HCEC 1CT (cell line): Measurements from ENCODE around the gene NOL4L.
A peak's percentile ranks its signal among the peaks of the same experiment; 100 is the strongest.

Experiments
- DNase-seq: peaks from one replicate; pipeline ENCODE4 v3.0.0-alpha.2; 2017

Gene NOL4L

GRCh38 chr20:32521780-32522525 lies 63.2 kb downstream of the NOL4L start:
- DNase-seq: peak; percentile 36

GRCh38 chr20:32520927-32521203 lies 64.3 kb downstream of the NOL4L start:
- DNase-seq: no peak

GRCh38 chr20:32519381-32519730 lies 65.8 kb downstream of the NOL4L start:
- no peak for DNase-seq

GRCh38 chr20:32518593-32519380 lies 66.3 kb downstream of the NOL4L start:
- no peak for DNase-seq

- DNase-seq: no peak
Observed at GRCh38 chr20:32517914-32518592, 67.1 kb downstream of the NOL4L start.

- no peak for DNase-seq
Observed at GRCh38 chr20:32517518-32517873, 67.6 kb downstream of the NOL4L start.

- DNase-seq: no peak
Observed at GRCh38 chr20:32516583-32517517, 68.3 kb downstream of the NOL4L start.

- no peak for DNase-seq
Observed at GRCh38 chr20:32515631-32516101, 69.5 kb downstream of the NOL4L start.

- no peak for DNase-seq
Observed at GRCh38 chr20:32514760-32515159, 70.4 kb downstream of the NOL4L start.

GRCh38 chr20:32513031-32513866 lies 71.9 kb downstream of the NOL4L start:
- DNase-seq: no peak

GRCh38 chr20:32512047-32512385 lies 73.1 kb downstream of the NOL4L start:
- DNase-seq: no peak

- DNase-seq: no peak
Observed at GRCh38 chr20:32511358-32512046, 73.6 kb downstream of the NOL4L start.

GRCh38 chr20:32510601-32511357 lies 74.4 kb downstream of the NOL4L start:
- no peak for DNase-seq

GRCh38 chr20:32510120-32510600 lies 75.0 kb downstream of the NOL4L start:
- no peak for DNase-seq

GRCh38 chr20:32509639-32510066 lies 75.5 kb downstream of the NOL4L start:
- no peak for DNase-seq

GRCh38 chr20:32508775-32509119 lies 76.4 kb downstream of the NOL4L start:
- no peak for DNase-seq

GRCh38 chr20:32507998-32508774 lies 76.9 kb downstream of the NOL4L start:
- DNase-seq: no peak

GRCh38 chr20:32506721-32507120 lies 78.4 kb downstream of the NOL4L start:
- DNase-seq: no peak

GRCh38 chr20:32505723-32506473 lies 79.2 kb downstream of the NOL4L start:
- DNase-seq: no peak
